ENCODE measurements around the gene CCDC192. TPM values are rescaled to one million over a fixed set of nuclear protein-coding genes. Genes with fewer than 3 reads are reported as not detected.

CCDC192 gene
- polyA plus RNA-seq, 3 donors, result not detected

DNA sequence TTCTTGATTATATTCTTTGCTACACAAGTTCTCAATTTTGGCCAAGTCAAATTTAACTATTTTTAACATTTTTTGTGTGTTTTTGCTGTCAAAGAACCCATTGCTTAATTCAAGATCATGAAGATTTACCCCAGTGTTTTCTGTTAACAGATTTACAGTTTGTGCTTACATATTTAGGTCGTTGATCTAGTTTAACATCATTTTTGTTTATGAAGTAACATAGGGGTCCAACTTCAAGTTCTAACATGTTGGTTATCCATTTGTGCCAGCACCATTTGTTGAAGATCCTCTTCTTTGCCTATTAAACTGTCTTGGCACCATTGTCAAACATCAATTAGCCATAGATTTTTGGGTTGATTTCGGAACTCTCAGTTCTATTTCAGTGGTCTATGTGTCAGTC lies 71.0 kb downstream of the CCDC192 start:
- Histone ChIP-seq H3K9me3 (replicated peaks in 1 of 2; ENCODE audit: control insufficient read depth in 1 of 2, insufficient read depth in 1 of 2, low read length in 2 of 2) (peaks cover 0 to 11% of the 10 kb centered on the region in 2 donors), H2AFZ (ENCODE audit: insufficient read depth, low read depth, low read length, poor library complexity, severe bottlenecking) (no peak overlapping the region), H3K36me3 (replicated peaks in 1 of 2; ENCODE audit: control insufficient read depth in 1 of 2, insufficient read depth in 2 of 2, low read length in 2 of 2) (no peaks in the 10 kb centered on the region), H3K4me2 (replicated peaks; ENCODE audit: extremely low read depth, low read length, poor library complexity, severe bottlenecking) (no peak overlapping the region), H3K9ac (ENCODE audit: insufficient read depth, low read length, poor library complexity, severe bottlenecking) (no peak overlapping the region), H3K27ac (ENCODE audit: low read depth in 1 of 2, low read length in 2 of 2) (no peak overlapping the region), H3K27me3 (ENCODE audit: control insufficient read depth in 2 of 2, insufficient read depth in 2 of 2, low read length in 2 of 2) (no peaks in the 10 kb centered on the region), H3K4me1 (ENCODE audit: control insufficient read depth in 1 of 2, insufficient read depth in 2 of 2, low read length in 2 of 2) (no peaks in the 10 kb centered on the region), H3K4me3 (replicated peaks in 1 of 3; ENCODE audit: low read depth in 2 of 3, low read length in 3 of 3) (no peak overlapping the region), H3K79me2 (ENCODE audit: insufficient read depth, low read length) (no peaks in the 10 kb centered on the region), H4K20me1 (ENCODE audit: insufficient read depth, low read length) (no peaks in the 10 kb centered on the region)
- no peak overlapping the region for H3K4me3 Mint-ChIP-seq
- no CpG with 5 or more reads among the region's 2 CpGs for WGBS (ENCODE audit: insufficient coverage)
- no peak overlapping the region for H3K27ac Mint-ChIP-seq
- no peaks in the 10 kb centered on the region for H3K36me3 Mint-ChIP-seq
- H3K4me1 Mint-ChIP-seq, result no peaks in the 10 kb centered on the region
- TF ChIP-seq, protein P1, sequence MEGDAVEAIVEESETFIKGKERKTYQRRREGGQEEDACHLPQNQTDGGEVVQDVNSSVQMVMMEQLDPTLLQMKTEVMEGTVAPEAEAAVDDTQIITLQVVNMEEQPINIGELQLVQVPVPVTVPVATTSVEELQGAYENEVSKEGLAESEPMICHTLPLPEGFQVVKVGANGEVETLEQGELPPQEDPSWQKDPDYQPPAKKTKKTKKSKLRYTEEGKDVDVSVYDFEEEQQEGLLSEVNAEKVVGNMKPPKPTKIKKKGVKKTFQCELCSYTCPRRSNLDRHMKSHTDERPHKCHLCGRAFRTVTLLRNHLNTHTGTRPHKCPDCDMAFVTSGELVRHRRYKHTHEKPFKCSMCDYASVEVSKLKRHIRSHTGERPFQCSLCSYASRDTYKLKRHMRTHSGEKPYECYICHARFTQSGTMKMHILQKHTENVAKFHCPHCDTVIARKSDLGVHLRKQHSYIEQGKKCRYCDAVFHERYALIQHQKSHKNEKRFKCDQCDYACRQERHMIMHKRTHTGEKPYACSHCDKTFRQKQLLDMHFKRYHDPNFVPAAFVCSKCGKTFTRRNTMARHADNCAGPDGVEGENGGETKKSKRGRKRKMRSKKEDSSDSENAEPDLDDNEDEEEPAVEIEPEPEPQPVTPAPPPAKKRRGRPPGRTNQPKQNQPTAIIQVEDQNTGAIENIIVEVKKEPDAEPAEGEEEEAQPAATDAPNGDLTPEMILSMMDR (IDR thresholded peaks at IDR 0.05), result no peak
- DNase-seq, result no peak
- H3K27me3 Mint-ChIP-seq (ENCODE audit: low read depth in 3 of 3), result peaks cover 0 to 2% (median 2%) of the 10 kb centered on the region in 3 donors
- intact Hi-C loops (cut with micrococcal nuclease), result no loop called here
- peaks cover 0 to 20% (median 13%) of the 10 kb centered on the region in 7 donors for H3K9me3 Mint-ChIP-seq

- Histone ChIP-seq H3K36me3 (replicated peaks in 1 of 2; ENCODE audit: control insufficient read depth in 1 of 2, insufficient read depth in 2 of 2, low read length in 2 of 2) (no peaks in the 10 kb centered on the region), H3K79me2 (ENCODE audit: insufficient read depth, low read length) (no peaks in the 10 kb centered on the region), H3K4me2 (replicated peaks; ENCODE audit: extremely low read depth, low read length, poor library complexity, severe bottlenecking) (no peak overlapping the region), H3K4me3 (replicated peaks in 1 of 3; ENCODE audit: low read depth in 2 of 3, low read length in 3 of 3) (no peak overlapping the region), H3K27me3 (ENCODE audit: control insufficient read depth in 2 of 2, insufficient read depth in 2 of 2, low read length in 2 of 2) (no peaks in the 10 kb centered on the region), H3K9me3 (replicated peaks in 1 of 2; ENCODE audit: control insufficient read depth in 1 of 2, insufficient read depth in 1 of 2, low read length in 2 of 2) (peaks cover 0 to 11% of the 10 kb centered on the region in 2 donors), H4K20me1 (ENCODE audit: insufficient read depth, low read length) (no peaks in the 10 kb centered on the region), H3K9ac (ENCODE audit: insufficient read depth, low read length, poor library complexity, severe bottlenecking) (no peak overlapping the region), H2AFZ (ENCODE audit: insufficient read depth, low read depth, low read length, poor library complexity, severe bottlenecking) (no peak overlapping the region), H3K27ac (ENCODE audit: low read depth in 1 of 2, low read length in 2 of 2) (no peak overlapping the region), H3K4me1 (ENCODE audit: control insufficient read depth in 1 of 2, insufficient read depth in 2 of 2, low read length in 2 of 2) (no peaks in the 10 kb centered on the region)
- TF ChIP-seq, protein P1 (IDR thresholded peaks at IDR 0.05), result no peak
- no peak for DNase-seq
- Mint-ChIP-seq H3K4me3 (no peak overlapping the region), H3K36me3 (no peaks in the 10 kb centered on the region), H3K4me1 (no peaks in the 10 kb centered on the region), H3K27ac (no peak overlapping the region), H3K9me3 (peaks cover 0 to 29% (median 15%) of the 10 kb centered on the region in 7 donors), H3K27me3 (ENCODE audit: low read depth in 3 of 3) (peaks cover 0 to 2% (median 2%) of the 10 kb centered on the region in 3 donors)
- intact Hi-C loops (cut with micrococcal nuclease), result no loop called here
- WGBS (ENCODE audit: insufficient coverage), result 94% methylated on average over 2 of the region's 4 CpGs
These were observed 73.3 kb downstream of the CCDC192 start for GRCh38 chr5:127776477-127776876.
